ENCODE results near the gene C17orf113.
"Not testable (repeated sequence)": the region's sequence is repeated elsewhere in the genome, so short reads cannot be mapped to it uniquely, and the experiment has no call there.

Gene C17orf113

GRCh38 chr17:42041619-42042018 is 8.8 kb downstream of the C17orf113 start:
- no peak for DNase-seq

GRCh38 chr17:42040818-42041217 is 9.6 kb downstream of the C17orf113 start:
- no peak for DNase-seq

GRCh38 chr17:42039794-42040763 is 10.3 kb downstream of the C17orf113 start:
- no peak for DNase-seq

GRCh38 chr17:42038221-42038973 is 12.0 kb downstream of the C17orf113 start:
- no peak for DNase-seq

GRCh38 chr17:42034059-42034458 is 16.3 kb downstream of the C17orf113 start:
- DNase-seq: no peak

GRCh38 chr17:42031584-42031983 is 18.8 kb downstream of the C17orf113 start:
- no peak for DNase-seq

GRCh38 chr17:42028791-42029127 is 21.6 kb downstream of the C17orf113 start:
- DNase-seq: no peak

GRCh38 chr17:42027961-42028790 is 22.2 kb downstream of the C17orf113 start:
- no peak for DNase-seq

GRCh38 chr17:42027590-42027889 is 22.9 kb downstream of the C17orf113 start:
- DNase-seq: no peak

GRCh38 chr17:42026857-42027589 is 23.4 kb downstream of the C17orf113 start:
- DNase-seq: no peak

GRCh38 chr17:42025936-42026335 is 24.5 kb downstream of the C17orf113 start:
- no peak for DNase-seq

- no peak for DNase-seq
These were observed 25.2 kb downstream of the C17orf113 start for GRCh38 chr17:42025191-42025579.

GRCh38 chr17:42023524-42024349 is 26.7 kb downstream of the C17orf113 start:
- DNase-seq: no peak

- DNase-seq: not testable (repeated sequence)
These were observed 29.6 kb downstream of the C17orf113 start for GRCh38 chr17:42020845-42021244.

GRCh38 chr17:42019509-42020404 is 30.6 kb downstream of the C17orf113 start, which contains the start of gene NKIRAS2:
Gene NKIRAS2 (plus strand): TSS chr17:42020090. CDS start chr17:42021578, 1,488 bp downstream.
- peak in 1 of 2 experiments; percentile 56 for DNase-seq

GRCh38 chr17:42018988-42019387 is 31.4 kb downstream of the C17orf113 start:
- DNase-seq: no peak

- no peak for DNase-seq
These were observed 32.1 kb downstream of the C17orf113 start for GRCh38 chr17:42018339-42018738.

- no peak for DNase-seq
These were observed 32.6 kb downstream of the C17orf113 start for GRCh38 chr17:42017866-42018200.

- peak in 1 of 2 experiments; percentile 64 for DNase-seq
These were observed 33.2 kb downstream of the C17orf113 start, which contains the start of gene DNAJC7 for GRCh38 chr17:42016941-42017865. Gene DNAJC7 (minus strand): TSS chr17:42017439. CDS start chr17:42017416, 23 bp downstream.
